ENCODE data around the gene MEGF9.

The MEGF9 gene

DNA sequence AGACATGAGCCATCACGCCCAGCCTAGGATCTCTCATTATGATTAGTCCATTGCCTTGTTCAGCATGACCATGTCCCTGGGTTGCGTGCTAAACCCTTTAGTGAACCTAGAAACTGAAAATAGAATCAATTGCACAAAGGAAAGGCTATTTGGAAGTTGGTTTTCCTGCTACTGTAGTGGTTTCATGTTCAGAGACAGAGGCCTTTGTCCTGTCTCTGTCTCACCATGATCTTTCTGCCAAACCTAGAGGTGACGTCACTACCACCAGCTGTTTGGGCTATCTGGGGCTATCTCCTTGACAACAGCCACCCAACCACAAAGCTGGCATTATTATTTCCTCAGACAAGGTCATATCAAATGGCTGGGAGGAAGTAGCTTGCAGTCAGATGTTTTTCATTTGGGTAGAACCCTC lies 130.3 kb downstream of the MEGF9 start:
- no peaks in the 10 kb centered on the region for H3K27me3 ChIP-seq (replicated peaks in 2 of 5; ENCODE audit: control insufficient read depth in 4 of 5, insufficient read depth in 5 of 5, low read length in 4 of 5)
- DNase-seq: peak; percentile 96 to 98 (median 98)
- CTCF ChIA-PET: interaction anchor here (1.2 kb wide), 1 partner anchor 9 kb away, joined by 4 read pairs; no protein-coding TSS in a partner anchor
- H3K27ac ChIP-seq (ENCODE audit: insufficient read depth in 1 of 2, low read depth in 1 of 2, low read length in 2 of 2, poor library complexity in 1 of 2, severe bottlenecking in 2 of 2): peak overlapping the region; percentile 31 to 67
- 90% methylated on average over 2 of the region's 3 CpGs for WGBS (ENCODE audit: insufficient coverage)
- peak overlapping the region in 1 of 7 experiments; percentile 39 for H3K4me3 ChIP-seq (ENCODE audit: control insufficient read depth in 1 of 7, extremely low read depth in 1 of 7, insufficient read depth in 4 of 7, low read depth in 2 of 7, low read length in 6 of 7)
- H3K4me1 ChIP-seq (ENCODE audit: control extremely low read depth in 1 of 4, control insufficient read depth in 4 of 4, insufficient read depth in 4 of 4, low read length in 3 of 4): peaks cover 7 to 34% (median 20%) of the 10 kb centered on the region in 4 experiments
- no peaks in the 10 kb centered on the region for H3K36me3 ChIP-seq (ENCODE audit: control insufficient read depth in 4 of 4, insufficient read depth in 4 of 4, low read length in 3 of 4)
- POLR2A ChIA-PET: interaction anchor here (0.7 kb wide), 1 partner anchor 27 kb away, joined by 3 read pairs; no protein-coding TSS in a partner anchor
- no peaks in the 10 kb centered on the region for H3K9me3 ChIP-seq (ENCODE audit: control extremely low read depth in 1 of 5, control insufficient read depth in 4 of 5, insufficient read depth in 2 of 5, low read depth in 1 of 5, low read length in 4 of 5)

GRCh38 chr9:120580051-120580896 lies 134.0 kb downstream of the MEGF9 start, which contains the start of gene CDK5RAP2:
Gene CDK5RAP2 (minus strand): TSS chr9:120580167. CDS start chr9:120579978, 189 bp downstream.
- POLR2A ChIA-PET: no interaction called here
- H3K9me3 ChIP-seq (ENCODE audit: control extremely low read depth in 1 of 5, control insufficient read depth in 4 of 5, insufficient read depth in 2 of 5, low read depth in 1 of 5, low read length in 4 of 5): no peaks in the 10 kb centered on the region

DNA sequence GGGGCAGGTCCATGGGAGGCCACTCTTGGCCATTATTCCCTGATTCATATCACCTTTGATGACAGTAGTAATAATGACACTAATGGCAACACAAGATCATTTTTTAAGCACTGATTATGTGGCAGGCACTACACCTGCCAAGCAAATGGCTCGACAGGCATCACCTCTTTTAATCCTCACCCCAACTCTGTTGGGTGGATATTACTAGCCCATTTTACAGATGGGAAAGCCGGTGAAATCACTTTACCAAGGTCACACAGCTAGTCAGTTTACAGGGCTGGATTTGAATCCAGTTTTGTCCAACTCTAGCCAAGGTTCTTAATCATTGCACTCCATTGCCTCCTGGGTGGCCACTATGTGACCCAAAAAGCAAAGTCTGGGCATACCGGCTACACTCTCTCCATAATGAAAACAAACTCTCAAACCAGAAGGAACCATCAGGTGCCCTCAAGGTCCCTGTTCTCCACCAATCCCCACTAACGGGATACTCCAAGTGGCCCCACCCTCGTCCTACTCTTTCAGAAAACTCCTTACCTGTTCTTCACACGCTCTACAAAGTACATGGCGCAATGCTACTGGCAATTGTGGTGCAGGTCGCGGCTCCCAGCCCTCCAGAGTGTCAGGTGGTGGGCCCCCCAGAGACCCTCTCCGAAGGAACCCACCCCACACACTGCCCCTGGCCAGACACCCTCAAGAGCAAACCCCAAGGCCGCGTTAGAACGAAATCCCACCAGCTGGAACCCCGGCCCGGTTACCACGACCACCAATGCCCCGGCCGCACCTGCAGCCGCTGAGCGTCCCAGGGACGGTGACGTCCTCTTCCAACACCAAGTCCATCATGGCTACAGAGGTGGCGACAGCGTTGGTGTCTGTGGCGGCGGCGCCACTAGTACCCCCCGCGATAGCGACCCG lies 134.9 kb downstream of the MEGF9 start:
- H3K36me3 ChIP-seq (ENCODE audit: control insufficient read depth in 4 of 4, insufficient read depth in 4 of 4, low read length in 3 of 4): peaks cover 0 to 3% (median 0%) of the 10 kb centered on the region in 4 experiments
- peaks cover 5 to 31% (median 19%) of the 10 kb centered on the region in 4 experiments for H3K4me1 ChIP-seq (ENCODE audit: control extremely low read depth in 1 of 4, control insufficient read depth in 4 of 4, insufficient read depth in 4 of 4, low read length in 3 of 4)
- H3K27me3 ChIP-seq (replicated peaks in 2 of 5; ENCODE audit: control insufficient read depth in 4 of 5, insufficient read depth in 5 of 5, low read length in 4 of 5): no peaks in the 10 kb centered on the region
- ChIA-PET CTCF (interaction anchor here (1.0 kb wide), 1 partner anchor 17 kb away, joined by 3 read pairs; no protein-coding TSS in a partner anchor), POLR2A (no interaction called here)
- DNase-seq: no peak
- no peaks in the 10 kb centered on the region for H3K9me3 ChIP-seq (ENCODE audit: control extremely low read depth in 1 of 5, control insufficient read depth in 4 of 5, insufficient read depth in 2 of 5, low read depth in 1 of 5, low read length in 4 of 5)
- peak overlapping the region; percentile 83 to 98 (median 89) for H3K4me3 ChIP-seq (ENCODE audit: control insufficient read depth in 1 of 7, extremely low read depth in 1 of 7, insufficient read depth in 4 of 7, low read depth in 2 of 7, low read length in 6 of 7)
- H3K27ac ChIP-seq (ENCODE audit: insufficient read depth in 1 of 2, low read depth in 1 of 2, low read length in 2 of 2, poor library complexity in 1 of 2, severe bottlenecking in 2 of 2): peak overlapping the region; percentile 64 to 86
- 9% methylated on average over 25 of the region's 31 CpGs for WGBS (ENCODE audit: insufficient coverage)

More at GRCh38 chr9:120580051-120580896, 134.0 kb downstream of the MEGF9 start, which contains the start of gene CDK5RAP2:
- H3K36me3 ChIP-seq (ENCODE audit: control insufficient read depth in 4 of 4, insufficient read depth in 4 of 4, low read length in 3 of 4): peaks cover 0 to 3% (median 0%) of the 10 kb centered on the region in 4 experiments
- peak; percentile 98 to 99 (median 98) for DNase-seq
- no peaks in the 10 kb centered on the region for H3K27me3 ChIP-seq (replicated peaks in 2 of 5; ENCODE audit: control insufficient read depth in 4 of 5, insufficient read depth in 5 of 5, low read length in 4 of 5)
- WGBS (ENCODE audit: insufficient coverage): 0% methylated on average over 27 of the region's 33 CpGs
- peak within 1 kb of the TSS; percentile 64 to 86 for H3K27ac ChIP-seq (ENCODE audit: insufficient read depth in 1 of 2, low read depth in 1 of 2, low read length in 2 of 2, poor library complexity in 1 of 2, severe bottlenecking in 2 of 2)
- H3K4me3 ChIP-seq (ENCODE audit: control insufficient read depth in 1 of 7, extremely low read depth in 1 of 7, insufficient read depth in 4 of 7, low read depth in 2 of 7, low read length in 6 of 7): peak within 1 kb of the TSS; percentile 83 to 98 (median 89)
- CTCF ChIA-PET: interaction anchor here (0.6 to 1.9 kb wide), 2 partner anchors 21 to 48 kb away, joined by 3 to 5 read pairs; no protein-coding TSS in a partner anchor
- H3K4me1 ChIP-seq (ENCODE audit: control extremely low read depth in 1 of 4, control insufficient read depth in 4 of 4, insufficient read depth in 4 of 4, low read length in 3 of 4): peaks cover 7 to 38% (median 23%) of the 10 kb centered on the region in 4 experiments

DNA sequence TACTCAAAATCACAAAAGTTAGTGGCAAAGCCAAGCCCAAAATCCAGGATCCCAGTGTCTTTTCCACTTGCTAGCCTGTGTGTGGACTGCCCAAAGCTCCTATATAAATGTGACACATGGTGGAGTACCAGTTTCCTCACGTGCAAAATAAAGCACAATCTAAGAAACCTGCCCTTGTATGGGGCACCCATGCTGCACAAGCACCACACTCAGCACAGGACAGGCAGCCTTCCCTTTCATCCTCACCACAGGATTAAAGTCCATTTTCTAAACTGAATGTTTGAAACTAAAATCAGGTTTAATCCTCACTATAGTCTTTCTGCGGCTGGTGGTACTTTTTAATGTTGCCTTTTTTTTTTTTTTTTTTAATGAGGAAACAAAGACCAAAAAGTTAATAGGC lies 139.8 kb downstream of the MEGF9 start:
- Histone ChIP-seq H3K27me3 (replicated peaks in 2 of 5; ENCODE audit: control insufficient read depth in 4 of 5, insufficient read depth in 5 of 5, low read length in 4 of 5) (no peaks in the 10 kb centered on the region), H3K9me3 (ENCODE audit: control extremely low read depth in 1 of 5, control insufficient read depth in 4 of 5, insufficient read depth in 2 of 5, low read depth in 1 of 5, low read length in 4 of 5) (no peaks in the 10 kb centered on the region), H3K4me1 (ENCODE audit: control extremely low read depth in 1 of 4, control insufficient read depth in 4 of 4, insufficient read depth in 4 of 4, low read length in 3 of 4) (peaks cover 1 to 11% (median 9%) of the 10 kb centered on the region in 4 experiments), H3K4me3 (ENCODE audit: control insufficient read depth in 1 of 7, extremely low read depth in 1 of 7, insufficient read depth in 4 of 7, low read depth in 2 of 7, low read length in 6 of 7) (no peak overlapping the region), H3K36me3 (ENCODE audit: control insufficient read depth in 4 of 4, insufficient read depth in 4 of 4, low read length in 3 of 4) (peaks cover 7 to 25% (median 19%) of the 10 kb centered on the region in 4 experiments), H3K27ac (ENCODE audit: insufficient read depth in 1 of 2, low read depth in 1 of 2, low read length in 2 of 2, poor library complexity in 1 of 2, severe bottlenecking in 2 of 2) (no peak overlapping the region)
- DNase-seq: no peak
- WGBS (ENCODE audit: insufficient coverage): 94% methylated on average over 2 of the region's 2 CpGs
- ChIA-PET CTCF (interaction anchor here (1.2 kb wide), 1 partner anchor 13 kb away, joined by 3 read pairs; no protein-coding TSS in a partner anchor), POLR2A (no interaction called here)

- no peak for DNase-seq
- no peaks in the 10 kb centered on the region for H3K27me3 ChIP-seq (replicated peaks in 2 of 5; ENCODE audit: control insufficient read depth in 4 of 5, insufficient read depth in 5 of 5, low read length in 4 of 5)
- no CpG with 5 or more reads among the region's 1 CpG for WGBS (ENCODE audit: insufficient coverage)
- ChIA-PET CTCF (interaction anchor here (1.8 kb wide), 1 partner anchor 11 kb away, joined by 7 read pairs; no protein-coding TSS in a partner anchor), POLR2A (no interaction called here)
- H3K27ac ChIP-seq (ENCODE audit: insufficient read depth in 1 of 2, low read depth in 1 of 2, low read length in 2 of 2, poor library complexity in 1 of 2, severe bottlenecking in 2 of 2): no peak overlapping the region
- no peak overlapping the region for H3K4me3 ChIP-seq (ENCODE audit: control insufficient read depth in 1 of 7, extremely low read depth in 1 of 7, insufficient read depth in 4 of 7, low read depth in 2 of 7, low read length in 6 of 7)
- H3K9me3 ChIP-seq (ENCODE audit: control extremely low read depth in 1 of 5, control insufficient read depth in 4 of 5, insufficient read depth in 2 of 5, low read depth in 1 of 5, low read length in 4 of 5): no peaks in the 10 kb centered on the region
- H3K4me1 ChIP-seq (ENCODE audit: control extremely low read depth in 1 of 4, control insufficient read depth in 4 of 4, insufficient read depth in 4 of 4, low read length in 3 of 4): no peaks in the 10 kb centered on the region
- peaks cover 11 to 45% (median 34%) of the 10 kb centered on the region in 4 experiments for H3K36me3 ChIP-seq (ENCODE audit: control insufficient read depth in 4 of 4, insufficient read depth in 4 of 4, low read length in 3 of 4)
Observed at GRCh38 chr9:120572472-120572871, 141.8 kb downstream of the MEGF9 start.

GRCh38 chr9:120571443-120572257 lies 142.6 kb downstream of the MEGF9 start:
- 97% methylated on average over 10 of the region's 11 CpGs for WGBS (ENCODE audit: insufficient coverage)
- H3K4me1 ChIP-seq (ENCODE audit: control extremely low read depth in 1 of 4, control insufficient read depth in 4 of 4, insufficient read depth in 4 of 4, low read length in 3 of 4): no peaks in the 10 kb centered on the region
- H3K4me3 ChIP-seq (ENCODE audit: control insufficient read depth in 1 of 7, extremely low read depth in 1 of 7, insufficient read depth in 4 of 7, low read depth in 2 of 7, low read length in 6 of 7): no peak overlapping the region
- ChIA-PET CTCF (interaction anchor here (0.8 to 1.8 kb wide), 3 partner anchors 10 to 40 kb away, joined by 3 to 7 read pairs (median 4); no protein-coding TSS in a partner anchor), POLR2A (no interaction called here)
- DNase-seq: no peak
- H3K27me3 ChIP-seq (replicated peaks in 2 of 5; ENCODE audit: control insufficient read depth in 4 of 5, insufficient read depth in 5 of 5, low read length in 4 of 5): no peaks in the 10 kb centered on the region
- peaks cover 11 to 52% (median 36%) of the 10 kb centered on the region in 4 experiments for H3K36me3 ChIP-seq (ENCODE audit: control insufficient read depth in 4 of 4, insufficient read depth in 4 of 4, low read length in 3 of 4)
- H3K9me3 ChIP-seq (ENCODE audit: control extremely low read depth in 1 of 5, control insufficient read depth in 4 of 5, insufficient read depth in 2 of 5, low read depth in 1 of 5, low read length in 4 of 5): no peaks in the 10 kb centered on the region
- H3K27ac ChIP-seq (ENCODE audit: insufficient read depth in 1 of 2, low read depth in 1 of 2, low read length in 2 of 2, poor library complexity in 1 of 2, severe bottlenecking in 2 of 2): no peak overlapping the region

Measured in common myeloid progenitor, CD34-positive (primary cell).